Measurements from ENCODE around the gene SEC61A2.

The SEC61A2 gene

GRCh38 chr10:12196531-12197211, 67.2 kb downstream of the SEC61A2 start:
- ChIA-PET POLR2A (no interaction called here), CTCF (interaction anchor here (0.7 to 2.0 kb wide), 5 partner anchors 35 to 515 kb away, joined by 3 to 12 read pairs (median 3); no protein-coding TSS in a partner anchor)
- no peak for TF ChIP-seq CTCF (IDR thresholded peaks at IDR 0.05; ENCODE audit: control extremely low read depth, extremely low read depth, low read depth, missing control alignments)
- DNase-seq (ENCODE audit: extremely low spot score): no peak

DNA sequence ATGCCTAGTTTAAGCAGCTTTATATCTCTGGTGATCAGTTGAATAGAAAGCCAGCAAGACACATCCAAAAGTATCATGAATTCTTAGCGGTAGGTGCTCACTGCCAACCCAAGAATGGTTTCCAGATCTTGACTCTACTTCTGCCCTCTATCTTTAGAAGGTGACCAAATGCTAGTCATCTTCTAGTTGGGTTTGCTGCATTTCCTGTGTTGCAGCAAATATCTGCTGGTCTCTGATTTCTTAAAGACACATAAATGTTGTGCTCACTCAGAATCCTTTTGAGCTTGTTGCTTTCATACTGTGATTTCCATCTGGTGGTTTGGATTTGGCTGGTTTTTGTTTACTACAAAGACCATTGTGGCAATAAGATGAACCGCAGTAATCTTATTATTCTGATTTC, 68.7 kb downstream of the SEC61A2 start:
- no peak for TF ChIP-seq CTCF (IDR thresholded peaks at IDR 0.05; ENCODE audit: control extremely low read depth, extremely low read depth, low read depth, missing control alignments)
- POLR2A ChIA-PET: no interaction called here
- no peak for DNase-seq (ENCODE audit: extremely low spot score)
- CTCF ChIA-PET: interaction anchor here (0.7 to 1.3 kb wide), 2 partner anchors 18 kb away, joined by 5 to 6 read pairs; no protein-coding TSS in a partner anchor

- no peak for DNase-seq (ENCODE audit: extremely low spot score)
- no peak for TF ChIP-seq CTCF (IDR thresholded peaks at IDR 0.05; ENCODE audit: control extremely low read depth, extremely low read depth, low read depth, missing control alignments)
- ChIA-PET CTCF (interaction anchor here (1.3 to 2.3 kb wide), 3 partner anchors 8 to 31 kb away, joined by 5 to 21 read pairs (median 5); no protein-coding TSS in a partner anchor), POLR2A (interaction anchor here (0.6 kb wide), 1 partner anchor 13 kb away, joined by 3 read pairs; no protein-coding TSS in a partner anchor)
These were observed 71.4 kb downstream of the SEC61A2 start for GRCh38 chr10:12200850-12201249.

DNA sequence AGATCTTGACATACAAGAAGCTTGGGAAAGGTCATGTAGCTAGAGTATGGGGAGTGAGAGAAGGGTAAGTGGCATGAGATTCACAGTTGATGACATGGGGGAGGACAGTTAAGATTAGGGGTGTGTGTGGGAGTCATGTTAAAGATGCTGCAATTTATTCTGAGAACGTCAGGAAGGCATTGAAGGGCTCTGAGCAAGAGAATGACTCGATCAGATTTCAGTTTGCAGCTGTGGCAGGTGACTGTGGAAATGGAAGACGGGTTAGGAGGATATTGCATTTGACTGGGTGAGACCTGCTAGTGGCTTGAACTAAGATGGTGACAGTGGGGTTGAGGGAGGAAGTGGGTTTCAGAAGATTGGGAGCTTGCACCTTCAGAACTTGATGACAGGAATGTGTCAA, 72.1 kb downstream of the SEC61A2 start:
- CTCF ChIA-PET: interaction anchor here (1.3 to 2.3 kb wide), 2 partner anchors 13 to 30 kb away, joined by 5 to 21 read pairs; no protein-coding TSS in a partner anchor
- no peak for DNase-seq (ENCODE audit: extremely low spot score)
- POLR2A ChIA-PET: interaction anchor here (0.6 kb wide), 1 partner anchor 928 kb away, joined by 3 read pairs; no protein-coding TSS in a partner anchor
- TF ChIP-seq CTCF (IDR thresholded peaks at IDR 0.05; ENCODE audit: control extremely low read depth, extremely low read depth, low read depth, missing control alignments): no peak

DNA sequence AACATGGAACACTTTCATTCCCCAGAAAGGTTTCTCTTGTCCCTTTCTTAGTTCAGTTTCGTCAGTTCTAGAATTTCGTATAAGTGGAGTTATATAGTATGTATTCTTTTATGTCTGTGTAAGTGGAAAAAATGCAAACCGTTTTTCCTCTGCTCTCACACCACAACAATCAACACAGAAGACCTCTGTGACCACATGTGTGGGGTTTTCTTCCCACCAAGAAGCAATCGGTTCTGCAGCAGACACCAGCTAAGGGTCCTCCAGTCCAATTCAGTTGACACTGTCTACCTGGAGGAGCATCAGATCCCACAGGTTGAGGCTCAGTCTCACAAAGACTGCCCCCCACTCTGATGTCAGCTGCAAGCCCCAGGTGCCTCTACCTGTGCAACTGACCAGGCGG, 72.7 kb downstream of the SEC61A2 start:
- POLR2A ChIA-PET: no interaction called here
- DNase-seq (ENCODE audit: extremely low spot score): no peak
- CTCF ChIA-PET: interaction anchor here (1.0 to 1.1 kb wide), 2 partner anchors 9 to 12 kb away, joined by 3 read pairs; no protein-coding TSS in a partner anchor
- TF ChIP-seq CTCF (IDR thresholded peaks at IDR 0.05; ENCODE audit: control extremely low read depth, extremely low read depth, low read depth, missing control alignments): no peak

DNA sequence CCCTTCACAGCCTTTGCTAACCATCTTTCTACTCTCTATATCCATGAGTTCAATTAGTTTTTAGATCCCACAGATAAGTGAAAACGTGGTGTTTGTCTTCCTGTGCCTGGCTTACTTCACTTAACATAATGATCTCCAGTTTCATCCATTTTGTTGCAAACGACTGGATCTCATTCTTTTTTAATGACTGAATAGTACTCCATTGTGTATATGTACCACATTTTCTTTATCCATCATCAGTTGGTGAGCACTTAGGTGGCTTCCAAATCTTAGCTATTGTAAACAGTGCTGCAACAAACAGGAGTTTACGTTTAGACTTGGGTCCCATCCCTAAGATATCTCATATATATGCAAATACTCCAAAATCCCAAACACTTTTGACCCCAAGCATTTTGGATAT, 75.6 kb downstream of the SEC61A2 start:
- no peak for DNase-seq (ENCODE audit: extremely low spot score)
- CTCF ChIA-PET: interaction anchor here (1.7 kb wide), 1 partner anchor 10 kb away, joined by 11 read pairs; no protein-coding TSS in a partner anchor
- POLR2A ChIA-PET: no interaction called here
- TF ChIP-seq CTCF (IDR thresholded peaks at IDR 0.05; ENCODE audit: control extremely low read depth, extremely low read depth, low read depth, missing control alignments): no peak

Data from GM10248 (cell line).